SHP77 treated with DMSO at 0.1 percent for 48 hours (cell line): ENCODE data around the gene POTEM.
"Not testable (repeated sequence)": the region's sequence is repeated elsewhere in the genome, so short reads cannot be mapped to it uniquely, and the experiment has no call there.

Source experiments
- DNase-seq: peaks from one replicate; lab custom pipeline; 2025; lab: John Stamatoyannopoulos, UW

The POTEM gene

GRCh38 chr14:18967134-18967533, at the start of gene POTEM:
Gene POTEM, plus strand, starts transcription at chr14:18967434. Its CDS starts 52 bp downstream, at chr14:18967486.
- DNase-seq = not testable (repeated sequence)

GRCh38 chr14:18918345-18918744, 48.9 kb upstream of the POTEM start:
- not testable (repeated sequence) for DNase-seq

DNA sequence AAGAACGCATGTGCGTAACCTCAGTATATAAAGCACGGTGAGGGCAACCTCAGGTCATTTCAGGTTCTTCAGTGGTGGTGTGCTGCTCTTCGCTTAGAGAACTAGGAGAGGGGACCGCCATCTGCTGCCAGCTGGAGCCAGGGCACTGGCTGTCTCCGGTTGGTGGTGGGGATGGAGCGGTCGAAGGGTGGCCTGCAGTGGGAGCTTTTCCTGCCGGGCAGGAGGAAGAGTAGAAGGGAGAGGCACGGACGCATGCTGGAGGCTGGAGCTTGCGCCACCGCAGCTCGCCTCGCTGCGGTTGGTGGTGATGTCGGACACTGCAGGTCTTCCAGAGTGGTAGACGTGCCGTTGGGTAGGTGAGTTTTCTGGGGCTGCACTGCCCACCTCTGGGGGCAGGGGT, 47.2 kb upstream of the POTEM start:
- not testable (repeated sequence) for DNase-seq

- DNase-seq = not testable (repeated sequence)
Observed at GRCh38 chr14:18921055-18921701, 46.1 kb upstream of the POTEM start.

- not testable (repeated sequence) for DNase-seq
Observed at GRCh38 chr14:18936848-18937247, 30.4 kb upstream of the POTEM start.

GRCh38 chr14:18938733-18939132, 28.5 kb upstream of the POTEM start:
- not testable (repeated sequence) for DNase-seq

DNA sequence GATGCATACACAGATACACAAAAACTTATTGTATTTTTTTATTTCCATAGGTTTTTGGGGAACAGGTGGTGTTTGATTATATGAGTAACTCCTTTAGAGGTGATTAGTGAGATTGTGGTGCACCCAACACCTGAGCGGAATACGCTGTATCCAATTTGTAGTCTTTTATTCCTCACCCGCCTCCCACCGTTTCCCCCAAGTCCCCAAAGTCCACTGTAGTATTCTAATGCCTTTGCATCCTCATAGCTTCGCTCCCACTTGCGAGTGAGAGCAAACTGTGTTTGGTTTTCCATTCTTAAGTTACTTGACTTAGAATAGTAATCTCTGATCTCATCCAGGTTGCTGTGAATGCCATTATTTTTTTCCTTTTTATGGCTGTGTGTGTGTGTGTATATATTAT, 17.3 kb upstream of the POTEM start:
- DNase-seq = not testable (repeated sequence)

- DNase-seq = not testable (repeated sequence)
Observed at GRCh38 chr14:18953085-18953484, 14.1 kb upstream of the POTEM start.

- not testable (repeated sequence) for DNase-seq
Observed at GRCh38 chr14:18955816-18956215, 11.4 kb upstream of the POTEM start.

DNA sequence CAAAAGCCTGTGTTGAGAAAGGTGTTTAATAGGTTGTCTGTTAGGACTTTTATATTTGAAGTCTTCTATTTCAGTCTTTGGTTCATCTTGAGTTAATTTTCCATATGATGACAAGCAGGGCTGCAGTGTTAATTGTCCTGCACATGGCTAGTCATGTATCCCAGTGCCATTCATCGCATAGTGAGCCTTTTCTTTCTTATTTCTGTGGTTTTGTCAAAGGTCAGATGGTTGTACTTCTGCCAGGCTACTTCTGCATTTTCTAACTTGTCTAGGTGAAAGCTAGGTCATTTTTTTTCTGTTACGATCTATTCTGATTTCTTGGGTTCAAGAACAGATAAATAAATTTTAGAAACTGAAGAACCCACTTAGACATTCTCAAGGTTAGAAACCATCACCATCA, 5.7 kb upstream of the POTEM start:
- DNase-seq = not testable (repeated sequence)

GRCh38 chr14:18962143-18962542, 5.1 kb upstream of the POTEM start:
- not testable (repeated sequence) for DNase-seq

GRCh38 chr14:18963276-18963675, 4.0 kb upstream of the POTEM start:
- DNase-seq = not testable (repeated sequence)

GRCh38 chr14:18964878-18965277, 2.4 kb upstream of the POTEM start:
- not testable (repeated sequence) for DNase-seq

- not testable (repeated sequence) for DNase-seq
Observed at GRCh38 chr14:19002566-19002965, 35.3 kb downstream of the POTEM start.

- not testable (repeated sequence) for DNase-seq
Observed at GRCh38 chr14:19006490-19006889, 39.3 kb downstream of the POTEM start.

DNA sequence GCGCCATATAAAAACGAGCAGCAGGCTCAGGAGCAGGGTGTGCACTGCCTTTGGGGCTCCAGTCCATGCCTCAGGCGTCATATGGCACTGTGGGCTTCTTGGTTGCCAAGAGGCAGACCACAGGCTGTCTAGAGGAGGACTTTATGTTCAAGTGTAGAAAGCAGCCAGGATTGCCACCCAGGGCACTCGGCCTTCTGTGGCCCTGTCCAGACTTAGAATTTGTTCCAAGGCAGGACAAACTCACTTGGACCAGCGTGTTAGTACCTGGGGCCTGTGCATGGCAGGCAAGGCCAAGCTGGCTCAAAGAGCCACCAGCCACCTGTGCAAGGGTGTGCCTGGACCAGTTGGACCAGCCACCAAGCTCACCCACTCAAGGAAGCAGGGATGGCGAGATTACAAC, 40.4 kb downstream of the POTEM start:
- not testable (repeated sequence) for DNase-seq

DNA sequence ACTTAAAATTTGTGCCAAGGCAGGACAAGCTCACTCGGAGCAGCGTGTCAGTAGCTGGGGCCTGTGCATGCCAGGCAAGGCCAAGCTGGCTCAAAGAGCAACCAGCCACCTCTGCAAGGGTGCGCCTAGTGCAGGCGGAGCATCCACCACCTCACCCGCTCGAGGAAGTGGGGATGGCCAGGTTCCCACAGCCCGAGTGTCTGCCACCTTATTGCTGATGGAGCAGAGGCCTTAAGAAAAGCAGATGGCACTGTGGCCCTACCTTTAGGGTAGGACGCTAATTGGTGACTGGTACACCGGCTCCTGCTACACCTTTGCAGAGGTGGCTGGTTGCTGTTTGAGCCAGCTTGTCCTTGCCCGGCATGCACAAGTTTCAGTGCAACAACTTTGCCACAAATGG, 43.8 kb downstream of the POTEM start:
- not testable (repeated sequence) for DNase-seq

- DNase-seq = not testable (repeated sequence)
Observed at GRCh38 chr14:19011703-19012102, 44.5 kb downstream of the POTEM start.

- DNase-seq = not testable (repeated sequence)
Observed at GRCh38 chr14:19015185-19015584, 48.0 kb downstream of the POTEM start.

DNA sequence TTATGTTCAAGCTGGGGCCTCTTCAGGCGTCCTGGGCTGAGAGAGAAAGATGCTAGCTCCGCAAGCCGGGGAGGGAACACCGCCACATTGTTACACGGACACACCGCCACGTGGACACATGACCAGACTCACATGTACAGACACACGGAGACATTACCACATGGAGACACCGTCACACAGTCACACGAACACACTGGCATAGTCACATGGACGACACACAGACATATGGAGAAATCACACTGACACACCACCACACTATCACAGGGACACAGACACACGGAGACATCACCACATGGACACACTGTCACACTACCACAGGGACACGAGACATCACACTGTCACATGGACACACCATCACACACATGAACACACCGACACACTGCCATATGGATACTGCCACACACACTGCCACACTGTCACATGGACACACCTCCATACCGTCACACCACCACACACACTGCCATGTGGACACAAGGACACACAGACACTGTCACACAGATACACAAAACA, 57.9 kb downstream of the POTEM start:
- DNase-seq = not testable (repeated sequence)

GRCh38 chr14:19026649-19027351, 59.6 kb downstream of the POTEM start:
- not testable (repeated sequence) for DNase-seq

DNA sequence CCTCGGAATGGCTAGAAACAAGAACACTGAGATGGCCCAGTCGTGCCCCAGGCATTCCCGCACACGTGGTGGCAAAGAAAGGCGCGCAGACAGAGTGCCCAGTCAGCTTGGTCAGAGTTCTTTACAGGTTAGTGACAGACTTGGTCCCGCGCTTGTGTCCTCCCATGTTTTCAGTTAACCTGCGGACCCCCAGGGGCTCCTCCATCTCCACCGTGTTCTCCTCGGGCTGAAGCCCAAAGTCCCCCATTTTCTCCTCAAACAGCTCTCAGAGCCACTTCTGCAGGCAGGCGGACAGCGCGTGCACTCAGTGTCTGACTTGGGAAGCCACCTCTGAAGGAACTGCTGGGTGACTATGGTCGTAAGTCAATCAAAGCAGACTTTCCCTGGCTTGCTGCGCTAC, 60.7 kb downstream of the POTEM start:
- not testable (repeated sequence) for DNase-seq

DNA sequence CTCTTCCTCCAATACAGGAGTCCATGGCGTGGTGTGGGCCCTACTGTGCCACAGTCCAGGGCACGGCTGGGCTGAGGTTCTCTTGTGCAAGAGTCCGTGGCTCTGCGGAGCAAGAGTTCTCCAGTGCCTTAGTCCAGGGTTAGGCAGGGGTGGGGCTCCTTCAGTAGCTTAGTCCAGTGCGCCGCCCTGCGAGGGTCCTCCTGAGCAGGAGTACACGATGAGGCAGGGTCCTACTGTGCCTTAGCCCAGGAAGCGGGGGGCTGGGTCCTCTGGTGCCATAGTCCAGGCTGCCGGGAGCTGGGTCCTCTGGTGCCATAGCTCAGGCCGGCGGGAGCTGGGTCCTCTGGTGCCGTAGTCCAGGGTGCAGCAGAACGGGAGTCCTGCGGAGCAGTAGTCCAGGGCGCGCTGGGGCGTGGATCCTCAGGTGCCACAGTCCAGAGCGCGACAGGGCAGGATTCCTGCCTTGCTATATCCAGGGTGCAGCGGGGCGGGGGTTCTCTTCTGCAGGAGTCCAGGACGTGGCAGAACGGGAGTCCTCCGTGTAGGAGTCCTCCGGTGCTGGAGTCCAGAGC, 69.7 kb downstream of the POTEM start:
- not testable (repeated sequence) for DNase-seq
